Keratinocyte (primary cell): Measurements from ENCODE around the gene ERFL.
A peak's percentile ranks its signal among the peaks of the same experiment; 100 is the strongest.

Experiments
- CTCF ChIP-seq, 3 experiments: IDR thresholded peaks in 1 of 3; conservative IDR thresholded peaks in 1 of 3; optimal IDR thresholded peaks in 1 of 3; 2 replicates in 2 of 3; 3 replicates in 1 of 3; pipeline versions ENCODE3 to v1.5.1; 2011; ENCODE audit warnings: low read length in 3 of 3, mild to moderate bottlenecking in 3 of 3, moderate library complexity in 2 of 3, control low read depth in 1 of 3, inconsistent platforms in 1 of 3; ENCODE audit not compliant: insufficient read depth in 2 of 3; ENCODE audit errors: extremely low read depth in 1 of 3
- EZH2 ChIP-seq: IDR thresholded peaks from one replicate; pipeline ENCODE4 v1.6.1; 2012; ENCODE audit warnings: inconsistent platforms, mild to moderate bottlenecking, low read length, moderate library complexity

DNA sequence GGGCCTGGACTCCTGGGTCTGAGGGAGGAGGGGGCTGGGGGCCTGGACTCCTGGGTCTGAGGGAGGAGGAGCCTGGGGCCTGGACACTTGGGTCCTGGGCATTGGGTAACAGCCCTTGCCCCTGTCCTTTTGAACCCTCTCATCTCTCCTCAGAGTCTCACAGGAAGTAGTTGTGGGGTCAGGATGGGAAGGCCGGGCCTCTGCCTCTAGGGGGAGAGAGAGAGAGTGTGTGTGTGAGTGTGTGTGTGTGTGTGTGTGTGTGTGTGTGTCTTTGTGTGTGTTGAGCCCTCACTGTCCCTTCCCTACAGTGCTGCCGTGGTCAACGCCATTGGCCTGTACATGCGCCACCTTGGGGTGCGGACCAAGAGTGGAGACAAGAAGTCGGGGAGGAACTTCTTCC lies 34.4 kb downstream of the ERFL start:
- TF ChIP-seq CTCF (optimal IDR thresholded peaks at IDR 0.05 in 1 of 3, IDR thresholded peaks at IDR 0.05 in 1 of 3, conservative IDR thresholded peaks at IDR 0.05 in 1 of 3; ENCODE audit: extremely low read depth in 1 of 3, insufficient read depth in 2 of 3, low read length in 3 of 3): peak in 1 of 3 experiments; percentile 19
- TF ChIP-seq EZH2: no peak
